ENCODE results near the gene GASK1A. TPM values are rescaled to one million over a fixed set of nuclear protein-coding genes. Genes with fewer than 3 reads are reported as not detected.

GASK1A gene
- total and polyA plus RNA-seq, 4 donors: 0.79 to 22.8 (median 4.6) TPM

GRCh38 chr3:43062564-43063040 lies 83.5 kb downstream of the GASK1A start:
- no peaks in the 10 kb centered on the region for H3K4me1 ChIP-seq (ENCODE audit: control insufficient read depth in 4 of 4, insufficient read depth in 4 of 4, low read length in 3 of 4)
- H3K9ac ChIP-seq (ENCODE audit: low read depth in 1 of 2, low read length in 2 of 2): no peak overlapping the region
- H3K27ac ChIP-seq (ENCODE audit: low read depth in 1 of 2, low read length in 2 of 2): no peak overlapping the region
- peaks cover 0 to 31% (median 13%) of the 10 kb centered on the region in 4 donors for H3K36me3 ChIP-seq (ENCODE audit: control insufficient read depth in 4 of 4, insufficient read depth in 3 of 4, low read depth in 1 of 4, low read length in 3 of 4)
- peak; percentile 14 for DNase-seq (ENCODE audit: low spot score)
- TF ChIP-seq ATF3 (IDR thresholded peaks at IDR 0.05): no peak
- TF ChIP-seq CTCF (IDR thresholded peaks at IDR 0.05; ENCODE audit: low read depth, low read length, missing input control): no peak
- no peak for TF ChIP-seq REST (IDR thresholded peaks at IDR 0.05)
- no peak for TF ChIP-seq YY1 (IDR thresholded peaks at IDR 0.05)
- no peak for TF ChIP-seq ZBTB33 (IDR thresholded peaks at IDR 0.05)
- no peak for TF ChIP-seq RAD21 (IDR thresholded peaks at IDR 0.05)
- no peak for TF ChIP-seq EGR1 (IDR thresholded peaks at IDR 0.05; ENCODE audit: low read depth in 2 of 2)
- TF ChIP-seq FOXA2 (IDR thresholded peaks at IDR 0.05): no peak
- TF ChIP-seq TAF1 (conservative IDR thresholded peaks at IDR 0.05): no peak
- no peak for TF ChIP-seq FOXA1 (IDR thresholded peaks at IDR 0.05)
- TF ChIP-seq JUND (IDR thresholded peaks at IDR 0.05): no peak
- TF ChIP-seq MAX (IDR thresholded peaks at IDR 0.05): no peak
- no peak for TF ChIP-seq HNF4G (IDR thresholded peaks at IDR 0.05)
- no peak for TF ChIP-seq RXRA (IDR thresholded peaks at IDR 0.05)
- no peak for TF ChIP-seq SP1 (IDR thresholded peaks at IDR 0.05)
- TF ChIP-seq HNF4A (conservative IDR thresholded peaks at IDR 0.05): no peak
- no peak for TF ChIP-seq GABPA (IDR thresholded peaks at IDR 0.05 in 1 of 2, conservative IDR thresholded peaks at IDR 0.05 in 1 of 2)
- no peak for TF ChIP-seq NR2F2 (IDR thresholded peaks at IDR 0.05)
- no peak overlapping the region for H3K4me3 ChIP-seq (ENCODE audit: low read depth in 1 of 3, low read length in 3 of 3)
- WGBS: 88% methylated on average over 8 of the region's 8 CpGs
- H3K9me3 ChIP-seq (ENCODE audit: control insufficient read depth in 4 of 4, low read length in 3 of 4): peaks cover 0 to 5% (median 0%) of the 10 kb centered on the region in 4 donors
- H3K27me3 ChIP-seq (ENCODE audit: control insufficient read depth in 4 of 4, insufficient read depth in 4 of 4, low read length in 3 of 4): no peaks in the 10 kb centered on the region
